Large intestine (tissue), 3 donors: ENCODE results near the gene SMO. TPM values are rescaled to one million over a fixed set of nuclear protein-coding genes. Genes with fewer than 3 reads are reported as not detected.
"Not testable (repeated sequence)": the region's sequence is repeated elsewhere in the genome, so short reads cannot be mapped to it uniquely, and the experiment has no call there.

Source experiments
- DNase-seq, 2 donors: peaks; one replicate each; pipeline versions ENCODE4 v3.0.0 to v3.0.0-alpha.2; 2013
- H3K27ac ChIP-seq: one replicate; pipeline ENCODE4 v1.5.1; 2013; ENCODE audit warnings: low read length
- H3K27me3 ChIP-seq: 2 replicates; pipeline ENCODE4 v1.6.1; 2013; ENCODE audit warnings: low read length; ENCODE audit not compliant: control insufficient read depth, insufficient read depth
- H3K36me3 ChIP-seq: 2 replicates; pipeline ENCODE4 v1.6.1; 2013; ENCODE audit warnings: low read length; ENCODE audit not compliant: control insufficient read depth, insufficient read depth
- H3K4me1 ChIP-seq: one replicate; pipeline ENCODE4 v1.6.1; 2013; ENCODE audit warnings: low read length; ENCODE audit not compliant: control insufficient read depth, insufficient read depth
- H3K4me3 ChIP-seq: one replicate; pipeline ENCODE4 v1.5.1; 2013; ENCODE audit warnings: low read length
- H3K9me3 ChIP-seq: one replicate; pipeline ENCODE4 v1.6.1; 2013; ENCODE audit warnings: mild to moderate bottlenecking, low read depth, low read length, moderate library complexity; ENCODE audit not compliant: control insufficient read depth
- WGBS: methylation state at CpG from one replicate; pipeline ENCODE4 v1.1.5; 2013; ENCODE audit warnings: low lambda C conversion rate; ENCODE audit not compliant: insufficient coverage; 5-methylcytosine and 5-hydroxymethylcytosine counted together
- polyA plus RNA-seq: library from polyadenylated mRNA; unstranded; fragments of 120-200 nt; gene quantifications from one replicate; pipeline ENCODE4 v1.2.1, GENCODE V29; 2013

The SMO gene
- polyA plus RNA-seq, 1 donor = 23.6 TPM

DNA sequence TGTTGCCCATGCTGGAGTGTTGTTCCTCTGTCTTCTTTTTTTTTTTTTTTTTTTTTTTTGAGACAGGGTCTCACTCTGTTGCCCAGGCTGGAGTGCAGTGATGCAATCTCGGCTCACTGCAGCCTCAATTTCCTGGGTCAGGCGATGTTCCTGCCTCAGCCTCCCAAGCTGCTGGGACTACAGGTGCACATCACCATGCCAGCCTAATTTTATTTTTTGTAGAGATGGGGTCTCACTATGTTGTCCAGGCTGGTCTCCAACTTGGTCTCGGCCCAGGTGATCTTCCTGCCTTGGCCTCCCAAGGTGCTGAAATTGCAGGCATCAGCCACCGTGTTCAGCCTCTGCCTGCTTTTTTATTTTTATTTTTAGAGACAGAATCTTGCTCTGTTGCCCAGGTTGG, 30.7 kb downstream of the SMO start:
- DNase-seq, H3K27me3 ChIP-seq, H3K27ac ChIP-seq, H3K36me3 ChIP-seq, H3K4me1 ChIP-seq, H3K4me3 ChIP-seq: not testable (repeated sequence)
- WGBS = 100% methylated on average over 1 of the region's 4 CpGs
- H3K9me3 ChIP-seq = peaks cover 13% of the 10 kb centered on the region

GRCh38 chr7:129222064-129222463, 33.6 kb downstream of the SMO start:
- no CpG with 5 or more reads among the region's 4 CpGs for WGBS
- no peak overlapping the region for H3K4me3 ChIP-seq

GRCh38 chr7:129224251-129225205, 36.1 kb downstream of the SMO start, which contains the start of gene AHCYL2:
Gene AHCYL2 (plus strand): TSS chr7:129225030.
- peak; percentile 98 to 100 for DNase-seq
- no CpG with 5 or more reads among the region's 63 CpGs for WGBS
- Histone ChIP-seq H3K9me3 (no peaks in the 10 kb centered on the region), H3K4me1 (peaks cover 4% of the 10 kb centered on the region), H3K27ac (peak within 1 kb of the TSS; percentile 99), H3K4me3 (peak within 1 kb of the TSS; percentile 86), H3K36me3 (no peaks in the 10 kb centered on the region), H3K27me3 (no peaks in the 10 kb centered on the region)

More at GRCh38 chr7:129222064-129222463, 33.6 kb downstream of the SMO start:
- no peaks in the 10 kb centered on the region for H3K27me3 ChIP-seq
- H3K36me3 ChIP-seq = no peaks in the 10 kb centered on the region
- H3K27ac ChIP-seq = no peak overlapping the region
- DNase-seq = no peak
- no peaks in the 10 kb centered on the region for H3K4me1 ChIP-seq
- H3K9me3 ChIP-seq = no peaks in the 10 kb centered on the region

GRCh38 chr7:129225206-129225930, 36.9 kb downstream of the SMO start:
- no CpG with 5 or more reads among the region's 60 CpGs for WGBS
- H3K4me3 ChIP-seq = peak overlapping the region; percentile 86

GRCh38 chr7:129225931-129226572, 37.6 kb downstream of the SMO start:
- peaks cover 4% of the 10 kb centered on the region for H3K4me1 ChIP-seq
- peak overlapping the region; percentile 80 for H3K27ac ChIP-seq
- H3K4me3 ChIP-seq = peak overlapping the region; percentile 86
- no CpG with 5 or more reads among the region's 11 CpGs for WGBS
- H3K27me3 ChIP-seq = no peaks in the 10 kb centered on the region
- no peak for DNase-seq
- no peaks in the 10 kb centered on the region for H3K9me3 ChIP-seq
- H3K36me3 ChIP-seq = no peaks in the 10 kb centered on the region

More at GRCh38 chr7:129225206-129225930, 36.9 kb downstream of the SMO start:
- no peaks in the 10 kb centered on the region for H3K36me3 ChIP-seq
- no peaks in the 10 kb centered on the region for H3K9me3 ChIP-seq
- H3K4me1 ChIP-seq = peaks cover 4% of the 10 kb centered on the region
- H3K27ac ChIP-seq = peak overlapping the region; percentile 80
- H3K27me3 ChIP-seq = no peaks in the 10 kb centered on the region
- DNase-seq = peak; percentile 31 to 79

- Histone ChIP-seq H3K9me3 (no peaks in the 10 kb centered on the region), H3K27ac (no peak overlapping the region), H3K27me3 (no peaks in the 10 kb centered on the region), H3K4me3 (no peak overlapping the region), H3K4me1 (peaks cover 4% of the 10 kb centered on the region), H3K36me3 (no peaks in the 10 kb centered on the region)
- DNase-seq = peak in 1 of 2 donors; percentile 35
- WGBS = 83% methylated on average over 1 of the region's 4 CpGs
These were observed 39.5 kb downstream of the SMO start for GRCh38 chr7:129227646-129228578.

DNA sequence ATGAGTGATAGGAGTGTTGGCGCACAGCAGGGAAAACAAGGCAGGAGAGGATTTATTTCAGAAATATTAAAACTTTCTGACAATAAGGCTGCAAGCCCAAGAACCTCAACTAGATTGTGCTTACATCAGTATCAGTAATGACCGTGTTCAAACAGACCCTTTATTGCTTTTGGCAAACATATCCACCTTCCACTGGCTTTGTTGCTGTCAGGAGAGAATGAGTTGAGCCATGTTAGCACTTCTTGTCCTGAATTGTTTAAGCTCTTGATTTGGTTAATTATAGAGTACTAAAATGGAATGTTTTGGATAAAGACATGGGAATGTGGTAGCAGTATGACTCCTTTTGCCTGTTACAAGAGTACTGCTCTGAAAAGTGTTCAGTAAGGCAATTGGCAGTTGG, 40.2 kb downstream of the SMO start:
- WGBS = no CpG with 5 or more reads among the region's 2 CpGs
- H3K27ac ChIP-seq = no peak overlapping the region
- no peak for DNase-seq
- peaks cover 4% of the 10 kb centered on the region for H3K4me1 ChIP-seq
- H3K9me3 ChIP-seq = no peaks in the 10 kb centered on the region
- no peaks in the 10 kb centered on the region for H3K36me3 ChIP-seq
- no peaks in the 10 kb centered on the region for H3K27me3 ChIP-seq
- no peak overlapping the region for H3K4me3 ChIP-seq

GRCh38 chr7:129231666-129232065, 43.2 kb downstream of the SMO start:
- H3K27me3 ChIP-seq = no peaks in the 10 kb centered on the region
- H3K9me3 ChIP-seq = no peaks in the 10 kb centered on the region
- no peaks in the 10 kb centered on the region for H3K36me3 ChIP-seq
- no peak overlapping the region for H3K27ac ChIP-seq
- no peak overlapping the region for H3K4me3 ChIP-seq
- peaks cover 4% of the 10 kb centered on the region for H3K4me1 ChIP-seq
- no peak for DNase-seq
- 80% methylated on average over 1 of the region's 5 CpGs for whole genome bisulfite sequencing

GRCh38 chr7:129238546-129238945, 50.1 kb downstream of the SMO start:
- no peaks in the 10 kb centered on the region for H3K36me3 ChIP-seq
- H3K27ac ChIP-seq = no peak overlapping the region
- no peak overlapping the region for H3K4me3 ChIP-seq
- H3K27me3 ChIP-seq = no peaks in the 10 kb centered on the region
- no CpG with 5 or more reads among the region's 8 CpGs for WGBS
- no peak for DNase-seq
- H3K9me3 ChIP-seq = no peaks in the 10 kb centered on the region
- no peaks in the 10 kb centered on the region for H3K4me1 ChIP-seq
